ENCODE results near the gene EXOSC10. TPM values are rescaled to one million over a fixed set of nuclear protein-coding genes. Genes with fewer than 3 reads are reported as not detected.

EXOSC10 gene
- polyA plus RNA-seq, 2 of the 4 experiments (the other 2 are of a cell fraction) = 45.4 to 76.9 TPM

DNA sequence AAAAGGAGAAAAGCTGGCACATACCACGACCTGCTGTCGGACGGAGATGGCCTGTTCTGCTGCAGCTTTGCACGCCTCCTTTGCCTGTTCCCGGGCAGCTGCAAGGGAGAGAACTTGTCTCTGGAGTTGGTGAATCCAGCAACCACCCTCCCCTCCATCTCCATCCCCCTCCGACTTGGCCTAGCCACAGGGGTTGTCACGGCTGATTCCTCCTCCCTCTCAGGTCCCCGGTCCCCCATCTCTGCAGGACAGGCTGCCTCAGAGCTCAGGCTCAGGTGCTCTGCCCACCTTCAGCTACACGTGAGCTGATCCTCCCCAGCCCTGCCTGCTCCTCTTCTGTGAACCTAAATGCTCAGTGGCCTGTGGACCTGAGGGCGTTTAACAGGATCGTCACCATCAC lies 28.8 kb downstream of the EXOSC10 start:
- DNase-seq (ENCODE audit: low read depth in 1 of 2, low spot score in 1 of 2) (no peak), FAIRE-seq (no peak), ATAC-seq (no peak)
- ChIA-PET POLR2A (no interaction called here), CTCF (interaction anchor here (0.8 to 2.0 kb wide), 3 partner anchors 19 to 45 kb away, joined by 3 to 7 read pairs (median 5); no protein-coding TSS in a partner anchor)
- H3K4me1 ChIP-seq = no peaks in the 10 kb centered on the region
- no peak overlapping the region for H3K27ac ChIP-seq
- H3K4me3 ChIP-seq = no peak overlapping the region
- no peaks in the 10 kb centered on the region for H3K9me3 ChIP-seq
- H3K4me2 ChIP-seq = no peak overlapping the region
- 91% methylated on average over 11 of the region's 11 CpGs for WGBS (ENCODE audit: missing lambda C conversion rate)
- TF ChIP-seq CEBPB (IDR thresholded peaks at IDR 0.05) (no peak), BHLHE40 (IDR thresholded peaks at IDR 0.05; ENCODE audit: low read depth, low read length) (no peak), RARB (CRISPR knock-in tag; IDR thresholded peaks at IDR 0.05) (no peak), ZC3H11A (IDR thresholded peaks at IDR 0.05) (no peak), CBX8 (IDR thresholded peaks at IDR 0.05) (no peak), HOXB13 (CRISPR knock-in tag; IDR thresholded peaks at IDR 0.05; ENCODE audit: low read depth) (no peak), JUNB (IDR thresholded peaks at IDR 0.05) (no peak), FOSL2 (IDR thresholded peaks at IDR 0.05) (no peak), FOSL2 (CRISPR knock-in tag; IDR thresholded peaks at IDR 0.05) (no peak), MAFK (IDR thresholded peaks at IDR 0.05; ENCODE audit: partially characterized antibody) (no peak), FOXS1 (CRISPR knock-in tag; IDR thresholded peaks at IDR 0.05) (no peak), HOXB5 (CRISPR knock-in tag; IDR thresholded peaks at IDR 0.05) (no peak), RNF2 (IDR thresholded peaks at IDR 0.05; ENCODE audit: borderline replicate concordance, low read depth) (no peak), SREBF2 (IDR thresholded peaks at IDR 0.05) (no peak)
- TF ChIP-seq, protein P1, sequence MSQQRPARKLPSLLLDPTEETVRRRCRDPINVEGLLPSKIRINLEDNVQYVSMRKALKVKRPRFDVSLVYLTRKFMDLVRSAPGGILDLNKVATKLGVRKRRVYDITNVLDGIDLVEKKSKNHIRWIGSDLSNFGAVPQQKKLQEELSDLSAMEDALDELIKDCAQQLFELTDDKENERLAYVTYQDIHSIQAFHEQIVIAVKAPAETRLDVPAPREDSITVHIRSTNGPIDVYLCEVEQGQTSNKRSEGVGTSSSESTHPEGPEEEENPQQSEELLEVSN (IDR thresholded peaks at IDR 0.05; ENCODE audit: borderline replicate concordance, low read depth) = no peak

DNA sequence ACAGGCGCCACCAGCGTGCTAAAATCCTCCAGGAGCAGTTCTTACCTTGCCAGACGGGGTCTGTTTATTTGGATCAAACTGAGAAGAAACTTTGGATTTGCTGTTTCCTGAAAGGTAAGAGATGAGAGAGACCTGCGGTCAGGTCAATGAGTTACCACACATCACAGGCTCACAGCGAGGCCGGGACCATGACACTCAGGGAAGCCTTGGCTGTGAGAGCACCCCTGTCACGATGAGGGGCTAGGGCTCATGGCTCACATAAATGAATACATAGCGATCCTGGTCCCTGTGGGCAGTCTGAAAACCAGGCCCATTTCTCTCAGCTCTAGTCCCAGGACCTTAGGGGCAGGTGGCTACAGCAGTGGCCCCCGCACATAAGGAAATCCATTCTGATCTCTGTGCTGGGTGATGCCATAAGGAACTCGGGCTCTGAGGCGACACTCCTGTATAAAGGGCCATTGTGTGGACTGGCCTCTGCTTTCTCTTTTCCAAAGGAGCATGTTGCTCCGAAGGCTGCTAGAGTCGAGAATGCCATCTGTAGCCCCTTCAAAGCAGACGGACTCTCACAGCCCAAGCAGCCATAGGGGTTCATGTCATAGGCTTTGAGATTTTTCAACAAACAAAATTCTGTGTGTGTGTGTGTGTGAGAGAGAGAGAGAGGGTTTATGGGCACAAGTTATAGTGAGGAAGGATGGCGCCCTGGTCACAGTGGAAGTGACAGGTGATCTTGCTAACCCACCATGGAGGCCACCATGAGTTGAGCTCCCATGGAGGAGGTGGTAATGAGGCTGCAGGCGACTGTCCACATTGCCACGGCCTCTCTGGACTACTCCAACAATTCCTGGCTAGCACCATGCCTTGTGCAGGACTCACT lies 30.8 kb downstream of the EXOSC10 start:
- H3K9me3 ChIP-seq = no peaks in the 10 kb centered on the region
- H3K27ac ChIP-seq = no peak overlapping the region
- ChIA-PET CTCF (interaction anchor here (0.6 to 1.0 kb wide), 2 partner anchors 32 to 127 kb away, joined by 3 to 4 read pairs; no protein-coding TSS in a partner anchor), POLR2A (interaction anchor here (1.0 kb wide), 2 partner anchors 9 to 31 kb away, joined by 3 read pairs; partner anchors contain the start of genes EXOSC10 and SRM)
- ATAC-seq (no peak), DNase-seq (ENCODE audit: low read depth in 1 of 2, low spot score in 1 of 2) (no peak), FAIRE-seq (no peak)
- WGBS (ENCODE audit: missing lambda C conversion rate) = 92% methylated on average over 15 of the region's 17 CpGs
- H3K4me2 ChIP-seq = no peak overlapping the region
- no peak overlapping the region for H3K4me3 ChIP-seq
- TF ChIP-seq RFX5 (IDR thresholded peaks at IDR 0.05) (no peak), ZFP36 (IDR thresholded peaks at IDR 0.05; ENCODE audit: borderline replicate concordance, partially characterized antibody) (no peak), SMC3 (IDR thresholded peaks at IDR 0.05) (no peak), EHMT2 (IDR thresholded peaks at IDR 0.05; ENCODE audit: low read depth) (no peak), POLR2A (IDR thresholded peaks at IDR 0.05; ENCODE audit: low read length) (no peak), ESRRA (IDR thresholded peaks at IDR 0.05; ENCODE audit: borderline replicate concordance, low read length) (no peak), NR3C1 (IDR thresholded peaks at IDR 0.05) (no peak), CBX8 (IDR thresholded peaks at IDR 0.05) (no peak), HES2 (IDR thresholded peaks at IDR 0.05) (no peak), HOXA7 (CRISPR knock-in tag; IDR thresholded peaks at IDR 0.05) (no peak), ZSCAN20 (CRISPR knock-in tag; IDR thresholded peaks at IDR 0.05) (no peak), NFE2L2 (conservative IDR thresholded peaks at IDR 0.05; ENCODE audit: low read length) (no peak), BHLHE40 (IDR thresholded peaks at IDR 0.05; ENCODE audit: low read depth, low read length) (no peak), TP53 (CRISPR knock-in tag; IDR thresholded peaks at IDR 0.05) (no peak), NPAS2 (CRISPR knock-in tag; IDR thresholded peaks at IDR 0.05; ENCODE audit: borderline replicate concordance) (no peak)
- TF ChIP-seq, protein P2, sequence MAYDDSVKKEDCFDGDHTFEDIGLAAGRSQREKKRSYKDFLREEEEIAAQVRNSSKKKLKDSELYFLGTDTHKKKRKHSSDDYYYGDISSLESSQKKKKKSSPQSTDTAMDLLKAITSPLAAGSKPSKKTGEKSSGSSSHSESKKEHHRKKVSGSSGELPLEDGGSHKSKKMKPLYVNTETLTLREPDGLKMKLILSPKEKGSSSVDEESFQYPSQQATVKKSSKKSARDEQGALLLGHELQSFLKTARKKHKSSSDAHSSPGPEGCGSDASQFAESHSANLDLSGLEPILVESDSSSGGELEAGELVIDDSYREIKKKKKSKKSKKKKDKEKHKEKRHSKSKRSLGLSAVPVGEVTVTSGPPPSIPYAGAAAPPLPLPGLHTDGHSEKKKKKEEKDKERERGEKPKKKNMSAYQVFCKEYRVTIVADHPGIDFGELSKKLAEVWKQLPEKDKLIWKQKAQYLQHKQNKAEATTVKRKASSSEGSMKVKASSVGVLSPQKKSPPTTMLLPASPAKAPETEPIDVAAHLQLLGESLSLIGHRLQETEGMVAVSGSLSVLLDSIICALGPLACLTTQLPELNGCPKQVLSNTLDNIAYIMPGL (CRISPR knock-in tag; IDR thresholded peaks at IDR 0.05; ENCODE audit: borderline replicate concordance) = no peak
- H3K4me1 ChIP-seq = no peaks in the 10 kb centered on the region

Data from A549 (cell line).